Right forelimb (tissue), 1 donor: ENCODE data around the gene RPL29.

Experiments used
- DNase-seq: peaks from one replicate; pipeline ENCODE4 v3.0.0-alpha.2; 2018

The RPL29 gene

GRCh38 chr3:51961602-51962569 lies 33.8 kb downstream of the RPL29 start:
- DNase-seq: no peak

- no peak for DNase-seq
Observed at GRCh38 chr3:51961011-51961410, 34.7 kb downstream of the RPL29 start.

- DNase-seq: no peak
Observed at GRCh38 chr3:51960386-51960785, 35.3 kb downstream of the RPL29 start.

GRCh38 chr3:51959651-51960050 lies 36.0 kb downstream of the RPL29 start:
- DNase-seq: no peak

- no peak for DNase-seq
Observed at GRCh38 chr3:51958603-51959521, 36.8 kb downstream of the RPL29 start.

- no peak for DNase-seq
Observed at GRCh38 chr3:51957520-51958205, 38.0 kb downstream of the RPL29 start.

GRCh38 chr3:51955893-51956770 lies 39.6 kb downstream of the RPL29 start:
- DNase-seq: peak; percentile 72

- DNase-seq: no peak
Observed at GRCh38 chr3:51955175-51955892, 40.4 kb downstream of the RPL29 start, which contains the start of gene GPR62. Gene GPR62, plus strand, starts transcription at chr3:51955381. Its CDS starts 272 bp downstream, at chr3:51955653.

GRCh38 chr3:51954713-51955112 lies 41.0 kb downstream of the RPL29 start:
- no peak for DNase-seq

GRCh38 chr3:51954105-51954504 lies 41.6 kb downstream of the RPL29 start:
- no peak for DNase-seq

GRCh38 chr3:51953445-51953844 lies 42.2 kb downstream of the RPL29 start:
- no peak for DNase-seq

GRCh38 chr3:51950899-51951298 lies 44.8 kb downstream of the RPL29 start:
- DNase-seq: no peak

- DNase-seq: peak; percentile 28
Observed at GRCh38 chr3:51949121-51949520, 46.6 kb downstream of the RPL29 start.

GRCh38 chr3:51948016-51948580 lies 47.6 kb downstream of the RPL29 start:
- DNase-seq: no peak

GRCh38 chr3:51947215-51947900 lies 48.3 kb downstream of the RPL29 start:
- no peak for DNase-seq

GRCh38 chr3:51946796-51947195 lies 48.9 kb downstream of the RPL29 start:
- DNase-seq: peak; percentile 13

GRCh38 chr3:51945926-51946705 lies 49.6 kb downstream of the RPL29 start:
- peak; percentile 35 for DNase-seq

GRCh38 chr3:51945031-51945840 lies 50.5 kb downstream of the RPL29 start:
- peak; percentile 31 for DNase-seq
